Tibial nerve (tissue), 4 donors: Measurements from ENCODE around the gene IRS2.

Source experiments
- EP300 ChIP-seq, 2 donors: sonication (generic); formaldehyde crosslinking; IDR thresholded peaks; one replicate each; pipeline ENCODE4 v1.6.1; 2017; ENCODE audit warnings: antibody characterized with exemption in 2 of 2, mild to moderate bottlenecking in 1 of 2
- POLR2A ChIP-seq, 2 donors: fragments of 450-650 bp; IDR thresholded peaks; one replicate each; pipeline ENCODE4 v1.6.1; 2017; ENCODE audit warnings: antibody characterized with exemption in 2 of 2, mild to moderate bottlenecking in 2 of 2, moderate library complexity in 2 of 2
- TF ChIP-seq, protein P1 (sequence below), 5 experiments: fragments of 200-600 bp in 3 of 5; fragments of 450-650 bp in 2 of 5; sonication (generic) in 3 of 5; IDR thresholded peaks; one replicate each; pipeline ENCODE4 v1.5.1; 2016 to 2019; ENCODE audit warnings: antibody characterized with exemption in 5 of 5, mild to moderate bottlenecking in 3 of 5, moderate library complexity in 2 of 5

DNA sequence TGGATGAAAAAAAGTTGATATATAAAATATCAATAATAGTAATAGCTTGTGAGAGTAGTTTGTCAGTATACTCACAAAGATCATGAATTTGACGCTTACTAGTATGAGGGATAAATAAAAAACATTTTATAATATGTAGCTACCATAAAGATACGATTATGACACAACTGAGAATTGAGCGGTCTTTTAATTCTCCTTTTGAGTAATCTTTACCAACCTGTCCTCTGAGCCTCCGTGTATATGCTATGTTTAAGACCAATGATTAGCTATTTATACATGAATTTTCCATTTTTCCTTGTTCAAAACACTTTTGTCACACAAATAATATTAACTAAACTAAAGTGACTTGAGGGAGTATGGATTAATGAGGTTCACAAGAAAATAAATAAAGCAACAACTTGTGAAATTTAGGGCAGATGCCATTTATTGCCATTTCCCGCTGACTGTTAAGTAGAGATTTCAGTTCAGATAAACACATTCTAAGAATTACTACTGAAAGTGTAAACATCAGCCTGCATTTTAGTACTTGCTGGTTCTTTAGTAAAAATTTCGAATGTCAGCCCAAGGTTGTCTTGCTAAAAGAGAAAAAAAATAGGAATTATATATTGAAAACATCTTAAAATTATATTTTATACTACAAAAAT is 6.2 kb upstream of the IRS2 start:
- TF ChIP-seq, protein P1, sequence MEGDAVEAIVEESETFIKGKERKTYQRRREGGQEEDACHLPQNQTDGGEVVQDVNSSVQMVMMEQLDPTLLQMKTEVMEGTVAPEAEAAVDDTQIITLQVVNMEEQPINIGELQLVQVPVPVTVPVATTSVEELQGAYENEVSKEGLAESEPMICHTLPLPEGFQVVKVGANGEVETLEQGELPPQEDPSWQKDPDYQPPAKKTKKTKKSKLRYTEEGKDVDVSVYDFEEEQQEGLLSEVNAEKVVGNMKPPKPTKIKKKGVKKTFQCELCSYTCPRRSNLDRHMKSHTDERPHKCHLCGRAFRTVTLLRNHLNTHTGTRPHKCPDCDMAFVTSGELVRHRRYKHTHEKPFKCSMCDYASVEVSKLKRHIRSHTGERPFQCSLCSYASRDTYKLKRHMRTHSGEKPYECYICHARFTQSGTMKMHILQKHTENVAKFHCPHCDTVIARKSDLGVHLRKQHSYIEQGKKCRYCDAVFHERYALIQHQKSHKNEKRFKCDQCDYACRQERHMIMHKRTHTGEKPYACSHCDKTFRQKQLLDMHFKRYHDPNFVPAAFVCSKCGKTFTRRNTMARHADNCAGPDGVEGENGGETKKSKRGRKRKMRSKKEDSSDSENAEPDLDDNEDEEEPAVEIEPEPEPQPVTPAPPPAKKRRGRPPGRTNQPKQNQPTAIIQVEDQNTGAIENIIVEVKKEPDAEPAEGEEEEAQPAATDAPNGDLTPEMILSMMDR (IDR thresholded peaks at IDR 0.05) = no peak
- TF ChIP-seq EP300 (IDR thresholded peaks at IDR 0.05) (no peak), POLR2A (IDR thresholded peaks at IDR 0.05) (no peak)
